ENCODE data around the gene PUM1. TPM values are rescaled to one million over a fixed set of nuclear protein-coding genes. Genes with fewer than 3 reads are reported as not detected.

PUM1 gene
- total RNA-seq, 2 experiments from 2014 or later, result 91.0 to 94.9 TPM

DNA sequence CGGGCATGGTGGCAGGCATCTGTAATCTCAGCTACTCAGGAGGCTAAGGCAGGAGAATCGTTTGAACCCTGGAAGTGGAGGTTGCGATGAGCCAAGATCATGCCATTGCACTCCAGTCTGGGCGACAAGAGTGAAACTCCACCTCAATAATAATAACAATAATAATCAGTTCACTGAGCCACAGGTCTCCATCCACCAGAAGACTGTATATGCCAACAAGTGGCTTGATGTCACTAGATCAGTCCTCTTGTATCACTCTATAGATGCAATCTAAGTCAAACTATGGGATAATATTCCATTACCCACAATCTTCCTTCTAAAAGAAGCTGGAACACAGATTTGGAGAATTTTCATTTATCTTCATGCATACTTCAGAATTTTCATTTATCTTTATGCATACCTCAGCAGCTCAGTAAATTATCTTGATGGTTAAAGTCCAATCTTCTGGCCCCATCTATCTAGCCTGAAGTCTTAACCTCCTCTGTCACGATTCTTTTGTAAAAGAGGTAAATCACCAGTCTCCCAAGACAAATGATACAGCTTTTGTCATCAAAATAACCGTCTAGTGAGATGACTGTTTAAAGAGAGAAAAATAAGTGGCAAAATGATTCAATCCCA, 61.8 kb downstream of the PUM1 start:
- no peak for DNase-seq
- H3K9me3 Mint-ChIP-seq (ENCODE audit: insufficient read depth), result no peaks in the 10 kb centered on the region
- H3K4me1 Mint-ChIP-seq (ENCODE audit: low read depth), result peaks cover 17% of the 10 kb centered on the region
- H3K36me3 Mint-ChIP-seq (ENCODE audit: low read depth), result peaks cover 63% of the 10 kb centered on the region
- no peaks in the 10 kb centered on the region for H3K27me3 Mint-ChIP-seq (ENCODE audit: low read depth)
- POLR2A ChIA-PET, result interaction anchor here (0.8 kb wide), 1 partner anchor 1968 kb away, joined by 3 read pairs; no protein-coding TSS in a partner anchor
- H3K27ac Mint-ChIP-seq, result no peak overlapping the region
- H3K4me3 Mint-ChIP-seq, result no peak overlapping the region
- no peak for ATAC-seq
- CTCF ChIA-PET, result no interaction called here

GRCh38 chr1:31000301-31000700, 65.2 kb downstream of the PUM1 start:
- ChIA-PET CTCF (interaction anchor here (0.6 to 1.3 kb wide), 2 partner anchors 10 to 11 kb away, joined by 3 to 6 read pairs; no protein-coding TSS in a partner anchor), POLR2A (no interaction called here)
- Mint-ChIP-seq H3K9me3 (ENCODE audit: insufficient read depth) (no peaks in the 10 kb centered on the region), H3K27me3 (ENCODE audit: low read depth) (no peaks in the 10 kb centered on the region), H3K27ac (no peak overlapping the region), H3K4me3 (no peak overlapping the region), H3K36me3 (ENCODE audit: low read depth) (peaks cover 69% of the 10 kb centered on the region), H3K4me1 (ENCODE audit: low read depth) (peaks cover 3% of the 10 kb centered on the region)
- ATAC-seq, result no peak
- no peak for DNase-seq

GRCh38 chr1:30998887-30999286, 66.6 kb downstream of the PUM1 start:
- no peaks in the 10 kb centered on the region for H3K9me3 Mint-ChIP-seq (ENCODE audit: insufficient read depth)
- POLR2A ChIA-PET, result no interaction called here
- no peak overlapping the region for H3K27ac Mint-ChIP-seq
- no peak overlapping the region for H3K4me3 Mint-ChIP-seq
- ATAC-seq, result no peak
- no peaks in the 10 kb centered on the region for H3K27me3 Mint-ChIP-seq (ENCODE audit: low read depth)
- CTCF ChIA-PET, result interaction anchor here (1.4 kb wide), 1 partner anchor 25 kb away, joined by 4 read pairs; no protein-coding TSS in a partner anchor
- no peak for DNase-seq
- H3K4me1 Mint-ChIP-seq (ENCODE audit: low read depth), result peaks cover 7% of the 10 kb centered on the region
- peaks cover 67% of the 10 kb centered on the region for H3K36me3 Mint-ChIP-seq (ENCODE audit: low read depth)

- H3K36me3 Mint-ChIP-seq (ENCODE audit: low read depth), result peaks cover 64% of the 10 kb centered on the region
- no peaks in the 10 kb centered on the region for H3K27me3 Mint-ChIP-seq (ENCODE audit: low read depth)
- peaks cover 7% of the 10 kb centered on the region for H3K4me1 Mint-ChIP-seq (ENCODE audit: low read depth)
- DNase-seq (no peak), ATAC-seq (no peak)
- H3K4me3 Mint-ChIP-seq, result no peak overlapping the region
- H3K27ac Mint-ChIP-seq, result no peak overlapping the region
- POLR2A ChIA-PET, result no interaction called here
- CTCF ChIA-PET, result interaction anchor here (1.4 kb wide), 1 partner anchor 26 kb away, joined by 4 read pairs; no protein-coding TSS in a partner anchor
- H3K9me3 Mint-ChIP-seq (ENCODE audit: insufficient read depth), result no peaks in the 10 kb centered on the region
Observed at GRCh38 chr1:30998171-30998570, 67.3 kb downstream of the PUM1 start.

DNA sequence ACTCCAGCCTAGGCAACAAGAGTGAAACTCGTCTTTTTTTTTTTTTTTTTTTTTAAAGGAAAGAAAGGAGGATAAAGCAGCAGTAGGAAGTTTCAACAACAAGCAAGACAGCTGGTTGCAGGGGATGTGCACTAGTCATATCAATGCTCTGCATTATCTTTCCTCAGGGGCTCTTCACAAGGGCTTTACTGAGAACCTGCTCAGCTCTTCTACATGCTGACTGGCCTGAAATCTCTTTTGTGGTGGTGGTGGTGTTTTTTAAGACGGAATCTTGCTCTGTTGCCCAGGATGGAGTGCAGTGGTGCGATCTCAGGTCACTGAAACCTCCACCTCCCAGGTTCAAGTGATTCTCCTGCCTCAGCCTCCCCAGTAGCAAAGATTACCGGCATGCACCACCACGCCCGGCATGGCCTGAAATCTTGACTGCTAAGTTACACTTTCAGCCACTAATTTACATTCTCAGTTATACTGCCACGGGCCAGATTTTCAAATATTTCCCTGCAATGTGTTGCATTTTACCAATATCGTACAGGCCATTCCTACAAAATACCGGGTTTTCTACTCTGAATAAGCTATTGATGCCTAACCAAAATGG, 68.0 kb downstream of the PUM1 start:
- POLR2A ChIA-PET, result no interaction called here
- H3K27me3 Mint-ChIP-seq (ENCODE audit: low read depth), result no peaks in the 10 kb centered on the region
- no peak for DNase-seq
- H3K4me3 Mint-ChIP-seq, result no peak overlapping the region
- CTCF ChIA-PET, result interaction anchor here (1.3 to 1.6 kb wide), 2 partner anchors 9 to 14 kb away, joined by 3 to 4 read pairs; no protein-coding TSS in a partner anchor
- H3K27ac Mint-ChIP-seq, result no peak overlapping the region
- peaks cover 7% of the 10 kb centered on the region for H3K4me1 Mint-ChIP-seq (ENCODE audit: low read depth)
- H3K9me3 Mint-ChIP-seq (ENCODE audit: insufficient read depth), result no peaks in the 10 kb centered on the region
- ATAC-seq, result no peak
- H3K36me3 Mint-ChIP-seq (ENCODE audit: low read depth), result peaks cover 66% of the 10 kb centered on the region

- H3K27ac Mint-ChIP-seq, result no peak overlapping the region
- CTCF ChIA-PET, result interaction anchor here (1.6 kb wide), 1 partner anchor 8 kb away, joined by 4 read pairs; no protein-coding TSS in a partner anchor
- no peaks in the 10 kb centered on the region for H3K9me3 Mint-ChIP-seq (ENCODE audit: insufficient read depth)
- no peak overlapping the region for H3K4me3 Mint-ChIP-seq
- no peak for ATAC-seq
- H3K36me3 Mint-ChIP-seq (ENCODE audit: low read depth), result peaks cover 71% of the 10 kb centered on the region
- POLR2A ChIA-PET, result no interaction called here
- DNase-seq, result no peak
- H3K4me1 Mint-ChIP-seq (ENCODE audit: low read depth), result peaks cover 9% of the 10 kb centered on the region
- H3K27me3 Mint-ChIP-seq (ENCODE audit: low read depth), result no peaks in the 10 kb centered on the region
Observed at GRCh38 chr1:30995990-30996612, 69.4 kb downstream of the PUM1 start.

GRCh38 chr1:30991862-30992606, 73.5 kb downstream of the PUM1 start:
- ChIA-PET CTCF (interaction anchor here (1.0 to 1.3 kb wide), 2 partner anchors 14 to 15 kb away, joined by 3 to 4 read pairs; no protein-coding TSS in a partner anchor), POLR2A (no interaction called here)
- DNase-seq (no peak), ATAC-seq (no peak)
- peaks cover 76% of the 10 kb centered on the region for H3K36me3 Mint-ChIP-seq (ENCODE audit: low read depth)
- no peak overlapping the region for H3K4me3 Mint-ChIP-seq
- no peak overlapping the region for H3K27ac Mint-ChIP-seq
- H3K4me1 Mint-ChIP-seq (ENCODE audit: low read depth), result peaks cover 20% of the 10 kb centered on the region
- no peaks in the 10 kb centered on the region for H3K27me3 Mint-ChIP-seq (ENCODE audit: low read depth)
- H3K9me3 Mint-ChIP-seq (ENCODE audit: insufficient read depth), result no peaks in the 10 kb centered on the region

- no peaks in the 10 kb centered on the region for H3K9me3 Mint-ChIP-seq (ENCODE audit: insufficient read depth)
- peaks cover 64% of the 10 kb centered on the region for H3K36me3 Mint-ChIP-seq (ENCODE audit: low read depth)
- H3K27ac Mint-ChIP-seq, result no peak overlapping the region
- ChIA-PET CTCF (interaction anchor here (0.6 to 0.9 kb wide), 3 partner anchors 9 to 1529 kb away, joined by 3 to 4 read pairs (median 3); no protein-coding TSS in a partner anchor), POLR2A (no interaction called here)
- H3K4me1 Mint-ChIP-seq (ENCODE audit: low read depth), result peaks cover 23% of the 10 kb centered on the region
- no peak overlapping the region for H3K4me3 Mint-ChIP-seq
- no peaks in the 10 kb centered on the region for H3K27me3 Mint-ChIP-seq (ENCODE audit: low read depth)
- DNase-seq, result no peak
- no peak for ATAC-seq
Observed at GRCh38 chr1:30990591-30990990, 74.9 kb downstream of the PUM1 start.

DNA sequence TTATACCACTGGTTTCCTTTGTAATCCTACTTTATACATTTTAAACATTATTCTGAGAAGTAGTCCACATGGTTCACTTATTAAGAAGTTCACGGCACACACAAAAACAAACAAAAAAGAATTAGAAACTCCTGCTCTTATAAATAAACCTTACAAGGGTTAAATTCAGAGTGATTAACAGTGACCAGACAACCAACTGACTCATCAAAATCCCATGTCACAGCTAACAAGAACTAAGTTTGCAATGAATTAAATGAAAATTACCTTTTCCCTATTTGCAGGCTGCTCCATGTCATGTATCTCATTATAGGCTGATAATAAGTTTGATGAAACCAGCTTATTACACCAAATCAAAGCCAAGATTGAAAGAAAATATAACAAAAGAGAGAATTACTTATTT, 77.5 kb downstream of the PUM1 start:
- ATAC-seq (no peak), DNase-seq (no peak)
- Mint-ChIP-seq H3K4me3 (no peak overlapping the region), H3K27me3 (ENCODE audit: low read depth) (no peaks in the 10 kb centered on the region), H3K36me3 (ENCODE audit: low read depth) (peaks cover 52% of the 10 kb centered on the region), H3K4me1 (ENCODE audit: low read depth) (peaks cover 18% of the 10 kb centered on the region), H3K27ac (no peak overlapping the region), H3K9me3 (ENCODE audit: insufficient read depth) (no peaks in the 10 kb centered on the region)
- POLR2A ChIA-PET, result no interaction called here
- CTCF ChIA-PET, result interaction anchor here (0.6 to 1.2 kb wide), 3 partner anchors 9 to 34 kb away, joined by 3 to 4 read pairs (median 3); no protein-coding TSS in a partner anchor

- H3K27me3 Mint-ChIP-seq (ENCODE audit: low read depth), result no peaks in the 10 kb centered on the region
- no peaks in the 10 kb centered on the region for H3K9me3 Mint-ChIP-seq (ENCODE audit: insufficient read depth)
- no peak overlapping the region for H3K4me3 Mint-ChIP-seq
- H3K27ac Mint-ChIP-seq, result no peak overlapping the region
- POLR2A ChIA-PET, result interaction anchor here (0.8 to 1.0 kb wide), 2 partner anchors 12 to 310 kb away, joined by 3 read pairs; partner anchors contain the start of genes SNRNP40 and ZCCHC17
- DNase-seq (no peak), ATAC-seq (no peak)
- CTCF ChIA-PET, result interaction anchor here (0.9 to 1.3 kb wide), 3 partner anchors 15 to 185 kb away, joined by 3 to 5 read pairs (median 3); no protein-coding TSS in a partner anchor
- H3K4me1 Mint-ChIP-seq (ENCODE audit: low read depth), result peaks cover 17% of the 10 kb centered on the region
- H3K36me3 Mint-ChIP-seq (ENCODE audit: low read depth), result peaks cover 54% of the 10 kb centered on the region
Observed at GRCh38 chr1:30986755-30987154, 78.8 kb downstream of the PUM1 start.

DNA sequence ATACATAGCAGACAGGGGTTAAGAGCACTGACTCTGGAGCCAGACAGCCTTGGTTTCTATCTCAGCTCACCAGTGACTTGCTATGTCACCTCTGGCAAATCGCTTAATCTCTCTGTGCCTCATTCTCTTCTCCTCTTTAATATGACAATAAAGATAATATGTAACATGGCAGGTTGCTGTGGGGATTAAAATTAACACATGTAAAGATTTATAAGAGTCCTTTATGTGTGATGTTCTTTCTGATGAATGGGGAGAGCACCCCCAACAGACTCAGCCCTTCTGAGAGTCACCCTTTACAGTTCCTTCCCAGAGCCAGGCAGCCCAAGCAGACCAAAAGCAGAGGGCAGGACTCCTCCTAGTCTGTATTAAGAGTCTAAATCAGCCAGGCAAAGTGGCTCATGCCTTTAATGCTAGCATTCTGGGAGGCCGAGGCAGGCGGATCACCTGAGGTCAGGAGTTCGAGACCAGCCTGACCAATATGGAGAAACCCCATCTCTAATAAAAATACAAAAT, 80.5 kb downstream of the PUM1 start:
- Mint-ChIP-seq H3K4me1 (ENCODE audit: low read depth) (peaks cover 16% of the 10 kb centered on the region), H3K9me3 (ENCODE audit: insufficient read depth) (no peaks in the 10 kb centered on the region), H3K36me3 (ENCODE audit: low read depth) (peaks cover 44% of the 10 kb centered on the region), H3K27me3 (ENCODE audit: low read depth) (no peaks in the 10 kb centered on the region), H3K4me3 (no peak overlapping the region), H3K27ac (no peak overlapping the region)
- ChIA-PET CTCF (interaction anchor here (0.6 to 1.1 kb wide), 3 partner anchors 25 to 81 kb away, joined by 3 to 4 read pairs (median 4); no protein-coding TSS in a partner anchor), POLR2A (interaction anchor here (0.6 to 0.7 kb wide), 2 partner anchors 25 to 33 kb away, joined by 5 to 6 read pairs; no protein-coding TSS in a partner anchor)
- ATAC-seq (no peak), DNase-seq (no peak)

Measured in activated CD8-positive, alpha-beta T cell treated with anti-CD3 and anti-CD28 coated beads, Interleukin-2, amount 10 ng/mL, durations not matched to agents 7 days and 5 days (primary cell).